Activated naive CD8-positive, alpha-beta T cell treated with anti-CD3 and anti-CD28 coated beads, Interleukin-2, amount 50 U/mL, for 24 hours (primary cell): ENCODE results near the gene SMIM24.

ENCODE experiments used
- ATAC-seq: fragments of 150-1000 bp; cut with Tn5 transposase; one replicate; pipeline ENCODE4 v1.10.0; 2021
- DNase-seq: peaks from one replicate; pipeline ENCODE4 v3.0.0; 2021
- H3K27ac Mint-ChIP-seq: one replicate; pipeline ENCODE4 v1.8.0; 2021; ENCODE audit warnings: mild to moderate bottlenecking, mixed read lengths
- H3K27me3 Mint-ChIP-seq: one replicate; pipeline ENCODE4 v1.8.0; 2021; ENCODE audit warnings: mixed read lengths
- H3K36me3 Mint-ChIP-seq: one replicate; pipeline ENCODE4 v1.8.0; 2021; ENCODE audit warnings: low read depth, mixed read lengths
- H3K4me1 Mint-ChIP-seq: one replicate; pipeline ENCODE4 v1.8.0; 2021; ENCODE audit warnings: mixed read lengths
- H3K4me3 Mint-ChIP-seq: one replicate; pipeline ENCODE4 v1.8.0; 2021; ENCODE audit warnings: mild to moderate bottlenecking, moderate library complexity, mixed read lengths
- H3K9me3 Mint-ChIP-seq: one replicate; pipeline ENCODE4 v1.8.0; 2021; ENCODE audit warnings: mixed read lengths

The SMIM24 gene

GRCh38 chr19:3477506-3477905, 2.8 kb downstream of the SMIM24 start:
- no peaks in the 10 kb centered on the region for H3K36me3 Mint-ChIP-seq

GRCh38 chr19:3476830-3477229, 3.5 kb downstream of the SMIM24 start:
- Mint-ChIP-seq H3K4me3 (no peak overlapping the region), H3K9me3 (no peaks in the 10 kb centered on the region), H3K27ac (no peak overlapping the region), H3K4me1 (peaks cover 8% of the 10 kb centered on the region), H3K27me3 (no peaks in the 10 kb centered on the region), H3K36me3 (no peaks in the 10 kb centered on the region)
- no peak for ATAC-seq
- DNase-seq = no peak

More at GRCh38 chr19:3477506-3477905, 2.8 kb downstream of the SMIM24 start:
- no peak overlapping the region for H3K4me3 Mint-ChIP-seq
- ATAC-seq (no peak), DNase-seq (no peak)
- H3K9me3 Mint-ChIP-seq = no peaks in the 10 kb centered on the region
- H3K27ac Mint-ChIP-seq = no peak overlapping the region
- no peaks in the 10 kb centered on the region for H3K27me3 Mint-ChIP-seq
- peaks cover 8% of the 10 kb centered on the region for H3K4me1 Mint-ChIP-seq

GRCh38 chr19:3475449-3475848, 4.9 kb downstream of the SMIM24 start:
- Mint-ChIP-seq H3K4me1 (peaks cover 8% of the 10 kb centered on the region), H3K36me3 (no peaks in the 10 kb centered on the region), H3K4me3 (no peak overlapping the region), H3K27me3 (no peaks in the 10 kb centered on the region), H3K9me3 (no peaks in the 10 kb centered on the region), H3K27ac (no peak overlapping the region)
- ATAC-seq = no peak
- no peak for DNase-seq

GRCh38 chr19:3474614-3475013, 5.7 kb downstream of the SMIM24 start:
- ATAC-seq (no peak), DNase-seq (no peak)
- H3K27ac Mint-ChIP-seq = no peak overlapping the region
- H3K27me3 Mint-ChIP-seq = no peaks in the 10 kb centered on the region
- no peaks in the 10 kb centered on the region for H3K36me3 Mint-ChIP-seq
- H3K4me1 Mint-ChIP-seq = peaks cover 8% of the 10 kb centered on the region
- no peak overlapping the region for H3K4me3 Mint-ChIP-seq
- no peaks in the 10 kb centered on the region for H3K9me3 Mint-ChIP-seq

GRCh38 chr19:3474010-3474409, 6.3 kb downstream of the SMIM24 start:
- no peak overlapping the region for H3K4me3 Mint-ChIP-seq
- DNase-seq = no peak
- H3K4me1 Mint-ChIP-seq = peaks cover 8% of the 10 kb centered on the region
- no peak for ATAC-seq
- no peaks in the 10 kb centered on the region for H3K27me3 Mint-ChIP-seq
- H3K36me3 Mint-ChIP-seq = no peaks in the 10 kb centered on the region
- no peaks in the 10 kb centered on the region for H3K9me3 Mint-ChIP-seq
- H3K27ac Mint-ChIP-seq = no peak overlapping the region

GRCh38 chr19:3471954-3472655, 8.2 kb downstream of the SMIM24 start:
- Mint-ChIP-seq H3K36me3 (peaks cover 3% of the 10 kb centered on the region), H3K27me3 (no peaks in the 10 kb centered on the region), H3K4me3 (no peak overlapping the region), H3K27ac (no peak overlapping the region), H3K9me3 (no peaks in the 10 kb centered on the region), H3K4me1 (no peaks in the 10 kb centered on the region)
- peak; percentile 59 for DNase-seq
- ATAC-seq = no peak

- Mint-ChIP-seq H3K36me3 (peaks cover 3% of the 10 kb centered on the region), H3K9me3 (no peaks in the 10 kb centered on the region), H3K4me1 (no peaks in the 10 kb centered on the region), H3K27ac (no peak overlapping the region), H3K4me3 (no peak overlapping the region), H3K27me3 (no peaks in the 10 kb centered on the region)
- DNase-seq = no peak
- no peak for ATAC-seq
These were observed 9.7 kb downstream of the SMIM24 start for GRCh38 chr19:3470500-3471128.

- no peaks in the 10 kb centered on the region for H3K9me3 Mint-ChIP-seq
- H3K27ac Mint-ChIP-seq = no peak overlapping the region
- peaks cover 3% of the 10 kb centered on the region for H3K36me3 Mint-ChIP-seq
- ATAC-seq = no peak
- H3K4me1 Mint-ChIP-seq = no peaks in the 10 kb centered on the region
- no peak for DNase-seq
- no peak overlapping the region for H3K4me3 Mint-ChIP-seq
- no peaks in the 10 kb centered on the region for H3K27me3 Mint-ChIP-seq
These were observed 10.5 kb downstream of the SMIM24 start for GRCh38 chr19:3469638-3470499.

- no peak overlapping the region for H3K27ac Mint-ChIP-seq
- no peaks in the 10 kb centered on the region for H3K9me3 Mint-ChIP-seq
- no peak for ATAC-seq
- H3K36me3 Mint-ChIP-seq = peaks cover 3% of the 10 kb centered on the region
- no peak for DNase-seq
- H3K4me1 Mint-ChIP-seq = no peaks in the 10 kb centered on the region
- no peak overlapping the region for H3K4me3 Mint-ChIP-seq
- no peaks in the 10 kb centered on the region for H3K27me3 Mint-ChIP-seq
These were observed 12.1 kb downstream of the SMIM24 start for GRCh38 chr19:3468211-3468610.

GRCh38 chr19:3467437-3468198, 12.7 kb downstream of the SMIM24 start:
- DNase-seq (peak; percentile 19), ATAC-seq (no peak)
- no peaks in the 10 kb centered on the region for H3K27me3 Mint-ChIP-seq
- no peak overlapping the region for H3K27ac Mint-ChIP-seq
- no peaks in the 10 kb centered on the region for H3K9me3 Mint-ChIP-seq
- H3K4me3 Mint-ChIP-seq = no peak overlapping the region
- peaks cover 5% of the 10 kb centered on the region for H3K36me3 Mint-ChIP-seq
- no peaks in the 10 kb centered on the region for H3K4me1 Mint-ChIP-seq

- no peaks in the 10 kb centered on the region for H3K9me3 Mint-ChIP-seq
- H3K4me1 Mint-ChIP-seq = no peaks in the 10 kb centered on the region
- H3K27ac Mint-ChIP-seq = no peak overlapping the region
- peaks cover 6% of the 10 kb centered on the region for H3K36me3 Mint-ChIP-seq
- ATAC-seq = no peak
- H3K27me3 Mint-ChIP-seq = no peaks in the 10 kb centered on the region
- DNase-seq = no peak
- no peak overlapping the region for H3K4me3 Mint-ChIP-seq
These were observed 13.7 kb downstream of the SMIM24 start for GRCh38 chr19:3466635-3467034.

- DNase-seq = no peak
- Mint-ChIP-seq H3K36me3 (peaks cover 6% of the 10 kb centered on the region), H3K27me3 (no peaks in the 10 kb centered on the region), H3K9me3 (no peaks in the 10 kb centered on the region), H3K4me3 (no peak overlapping the region), H3K27ac (no peak overlapping the region), H3K4me1 (no peaks in the 10 kb centered on the region)
- ATAC-seq = no peak
These were observed 14.8 kb downstream of the SMIM24 start for GRCh38 chr19:3465552-3465951.

GRCh38 chr19:3464587-3465235, 15.6 kb downstream of the SMIM24 start:
- no peak overlapping the region for H3K27ac Mint-ChIP-seq
- peaks cover 6% of the 10 kb centered on the region for H3K36me3 Mint-ChIP-seq
- H3K27me3 Mint-ChIP-seq = no peaks in the 10 kb centered on the region
- H3K4me3 Mint-ChIP-seq = no peak overlapping the region
- no peak for ATAC-seq
- DNase-seq = no peak
- no peaks in the 10 kb centered on the region for H3K9me3 Mint-ChIP-seq
- H3K4me1 Mint-ChIP-seq = no peaks in the 10 kb centered on the region
